WTC11 (cell line): ENCODE measurements around the gene PTPRN2. TPM values are rescaled to one million over a fixed set of nuclear protein-coding genes. Genes with fewer than 3 reads are reported as not detected.

ENCODE experiments used
- ATAC-seq: fragments of 200-7000 bp; cut with Tn5 transposase; 2 replicates; pipeline ENCODE4 v1.10.0; 2021; ENCODE audit warnings: mild to moderate bottlenecking, moderate library complexity
- CTCF ChIA-PET: fragments of 300-600 bp; sonication (Branson Sonifier 250); formaldehyde crosslinking; loops from one replicate; lab custom pipeline; 2021; ENCODE audit warnings: antibody characterized with exemption; lab: Charles Lee
- POLR2A ChIA-PET: fragments of 350-600 bp; sonication (Branson Sonifier 250); formaldehyde crosslinking; loops from one replicate; lab custom pipeline; 2021; ENCODE audit warnings: antibody characterized with exemption; lab: Charles Lee
- DNase-seq: peaks from one replicate; pipeline ENCODE4 v3.0.0; 2021; ENCODE audit warnings: low spot score
- H3K27ac Mint-ChIP-seq: 2 replicates; pipeline ENCODE4 v1.8.0; 2021; ENCODE audit warnings: mixed read lengths
- H3K27me3 Mint-ChIP-seq: 2 replicates; pipeline ENCODE4 v1.8.0; 2021; ENCODE audit warnings: low read depth, mild to moderate bottlenecking, moderate library complexity, mixed read lengths
- H3K36me3 Mint-ChIP-seq: 2 replicates; pipeline ENCODE4 v1.8.0; 2021; ENCODE audit warnings: mixed read lengths
- H3K4me1 Mint-ChIP-seq: 2 replicates; pipeline ENCODE4 v1.8.0; 2022; ENCODE audit warnings: mixed read lengths
- H3K4me3 Mint-ChIP-seq: 2 replicates; pipeline ENCODE4 v1.8.0; 2021; ENCODE audit warnings: mild to moderate bottlenecking, moderate library complexity, mixed read lengths
- H3K9me3 Mint-ChIP-seq: 2 replicates; pipeline ENCODE4 v1.8.0; 2021; ENCODE audit warnings: mixed read lengths
- CREM ChIP-seq: sonication (generic); formaldehyde crosslinking; IDR thresholded peaks from 2 replicates; pipeline ENCODE4 v1.8.1; 2022; ENCODE audit warnings: mild to moderate bottlenecking, missing genetic modification reagents, moderate library complexity
- CTCF ChIP-seq: fragments of 200-600 bp; IDR thresholded peaks from 2 replicates; pipeline ENCODE4 v1.8.0; 2022; ENCODE audit warnings: antibody characterized with exemption
- IRF2 ChIP-seq: sonication (generic); formaldehyde crosslinking; IDR thresholded peaks from 2 replicates; pipeline ENCODE4 v1.8.0; 2022; ENCODE audit warnings: low read depth, missing genetic modification reagents, borderline replicate concordance
- JAZF1 ChIP-seq: fragments of 250-450 bp; sonication (Bioruptor Pico); IDR thresholded peaks from 2 replicates; pipeline ENCODE4 v1.9.0; 2021; ENCODE audit warnings: moderate library complexity, mild to moderate bottlenecking, inconsistent platforms
- JUN ChIP-seq: sonication (generic); formaldehyde crosslinking; IDR thresholded peaks from 2 replicates; pipeline ENCODE4 v1.8.0; 2023; ENCODE audit warnings: mild to moderate bottlenecking, missing genetic modification reagents
- MYBL2 ChIP-seq: sonication (generic); formaldehyde crosslinking; IDR thresholded peaks from 2 replicates; pipeline ENCODE4 v1.8.1; 2023; ENCODE audit warnings: mild to moderate bottlenecking, moderate library complexity, missing genetic modification reagents
- NR2C2 ChIP-seq: sonication (generic); formaldehyde crosslinking; IDR thresholded peaks from 2 replicates; pipeline ENCODE4 v1.8.0; 2022; ENCODE audit warnings: mild to moderate bottlenecking, missing genetic modification reagents
- NR3C1 ChIP-seq: sonication (generic); formaldehyde crosslinking; conservative IDR thresholded peaks from 2 replicates; pipeline ENCODE4 v1.8.1; 2023; ENCODE audit warnings: low read depth, mild to moderate bottlenecking, missing genetic modification reagents
- OVOL2 ChIP-seq: fragments of 250-450 bp; sonication (Bioruptor Pico); IDR thresholded peaks from 2 replicates; pipeline ENCODE4 v1.9.0; 2021; ENCODE audit warnings: mild to moderate bottlenecking, borderline replicate concordance
- PREB ChIP-seq: sonication (generic); formaldehyde crosslinking; IDR thresholded peaks from 2 replicates; pipeline ENCODE4 v1.8.1; 2022; ENCODE audit warnings: mild to moderate bottlenecking, missing genetic modification reagents, moderate library complexity, borderline replicate concordance
- RORB ChIP-seq: fragments of 250-450 bp; sonication (Bioruptor Pico); IDR thresholded peaks from 2 replicates; pipeline ENCODE4 v1.9.0; 2021; ENCODE audit warnings: mild to moderate bottlenecking
- TEAD1 ChIP-seq: sonication (generic); formaldehyde crosslinking; IDR thresholded peaks from 2 replicates; pipeline ENCODE4 v1.8.0; 2022; ENCODE audit warnings: mild to moderate bottlenecking, missing genetic modification reagents
- ZBTB21 ChIP-seq: sonication (generic); formaldehyde crosslinking; IDR thresholded peaks from 2 replicates; pipeline ENCODE4 v1.8.1; 2023; ENCODE audit warnings: mild to moderate bottlenecking, missing genetic modification reagents, borderline replicate concordance
- ZNF121 ChIP-seq: sonication (generic); formaldehyde crosslinking; IDR thresholded peaks from 2 replicates; pipeline ENCODE4 v1.8.0; 2023; ENCODE audit warnings: missing genetic modification reagents
- ZNF317 ChIP-seq: sonication (generic); formaldehyde crosslinking; IDR thresholded peaks from 2 replicates; pipeline ENCODE4 v1.8.1; 2023; ENCODE audit warnings: low read depth, mild to moderate bottlenecking, moderate library complexity, missing genetic modification reagents, borderline replicate concordance
- ZNF416 ChIP-seq: fragments of 250-450 bp; sonication (Bioruptor Pico); IDR thresholded peaks from 2 replicates; pipeline ENCODE4 v1.9.0; 2021; ENCODE audit warnings: mild to moderate bottlenecking, inconsistent platforms
- ZNF671 ChIP-seq: fragments of 250-450 bp; sonication (Bioruptor Pico); IDR thresholded peaks from 2 replicates; pipeline ENCODE4 v1.8.0; 2021; ENCODE audit warnings: mild to moderate bottlenecking
- total RNA-seq: library from RNA; stranded (reverse); gene quantifications from 3 replicates; pipeline ENCODE4 v1.2.3, GENCODE V29; 2021
- TF ChIP-seq, protein P1 (sequence below): sonication (generic); formaldehyde crosslinking; IDR thresholded peaks from 2 replicates; pipeline ENCODE4 v1.8.0; 2023; ENCODE audit warnings: missing genetic modification reagents, mild to moderate bottlenecking, borderline replicate concordance
- TF ChIP-seq, protein P2 (sequence below): sonication (generic); formaldehyde crosslinking; IDR thresholded peaks from 2 replicates; pipeline ENCODE4 v1.8.1; 2022; ENCODE audit warnings: mild to moderate bottlenecking, moderate library complexity, missing genetic modification reagents
- TF ChIP-seq, protein P3 (sequence below): sonication (generic); formaldehyde crosslinking; IDR thresholded peaks from 2 replicates; pipeline ENCODE4 v1.8.1; 2022; ENCODE audit warnings: low read depth, mild to moderate bottlenecking, moderate library complexity, missing genetic modification reagents, borderline replicate concordance

The PTPRN2 gene
- total RNA-seq, 1 experiment from 2014 or later: 4.7 TPM

- no peak overlapping the region for H3K27ac Mint-ChIP-seq
- H3K4me1 Mint-ChIP-seq: peaks cover 20% of the 10 kb centered on the region
- CTCF ChIA-PET: interaction anchor here (1.0 to 1.4 kb wide), 4 partner anchors 14 to 428 kb away, joined by 3 to 6 read pairs (median 4); no protein-coding TSS in a partner anchor
- peaks cover 9% of the 10 kb centered on the region for H3K27me3 Mint-ChIP-seq
- TF ChIP-seq MYBL2 (CRISPR knock-in tag): no peak
- TF ChIP-seq, protein P1, sequence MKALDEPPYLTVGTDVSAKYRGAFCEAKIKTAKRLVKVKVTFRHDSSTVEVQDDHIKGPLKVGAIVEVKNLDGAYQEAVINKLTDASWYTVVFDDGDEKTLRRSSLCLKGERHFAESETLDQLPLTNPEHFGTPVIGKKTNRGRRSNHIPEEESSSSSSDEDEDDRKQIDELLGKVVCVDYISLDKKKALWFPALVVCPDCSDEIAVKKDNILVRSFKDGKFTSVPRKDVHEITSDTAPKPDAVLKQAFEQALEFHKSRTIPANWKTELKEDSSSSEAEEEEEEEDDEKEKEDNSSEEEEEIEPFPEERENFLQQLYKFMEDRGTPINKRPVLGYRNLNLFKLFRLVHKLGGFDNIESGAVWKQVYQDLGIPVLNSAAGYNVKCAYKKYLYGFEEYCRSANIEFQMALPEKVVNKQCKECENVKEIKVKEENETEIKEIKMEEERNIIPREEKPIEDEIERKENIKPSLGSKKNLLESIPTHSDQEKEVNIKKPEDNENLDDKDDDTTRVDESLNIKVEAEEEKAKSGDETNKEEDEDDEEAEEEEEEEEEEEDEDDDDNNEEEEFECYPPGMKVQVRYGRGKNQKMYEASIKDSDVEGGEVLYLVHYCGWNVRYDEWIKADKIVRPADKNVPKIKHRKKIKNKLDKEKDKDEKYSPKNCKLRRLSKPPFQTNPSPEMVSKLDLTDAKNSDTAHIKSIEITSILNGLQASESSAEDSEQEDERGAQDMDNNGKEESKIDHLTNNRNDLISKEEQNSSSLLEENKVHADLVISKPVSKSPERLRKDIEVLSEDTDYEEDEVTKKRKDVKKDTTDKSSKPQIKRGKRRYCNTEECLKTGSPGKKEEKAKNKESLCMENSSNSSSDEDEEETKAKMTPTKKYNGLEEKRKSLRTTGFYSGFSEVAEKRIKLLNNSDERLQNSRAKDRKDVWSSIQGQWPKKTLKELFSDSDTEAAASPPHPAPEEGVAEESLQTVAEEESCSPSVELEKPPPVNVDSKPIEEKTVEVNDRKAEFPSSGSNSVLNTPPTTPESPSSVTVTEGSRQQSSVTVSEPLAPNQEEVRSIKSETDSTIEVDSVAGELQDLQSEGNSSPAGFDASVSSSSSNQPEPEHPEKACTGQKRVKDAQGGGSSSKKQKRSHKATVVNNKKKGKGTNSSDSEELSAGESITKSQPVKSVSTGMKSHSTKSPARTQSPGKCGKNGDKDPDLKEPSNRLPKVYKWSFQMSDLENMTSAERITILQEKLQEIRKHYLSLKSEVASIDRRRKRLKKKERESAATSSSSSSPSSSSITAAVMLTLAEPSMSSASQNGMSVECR (CRISPR knock-in tag): no peak
- TF ChIP-seq NR3C1: no peak
- TF ChIP-seq NR2C2 (CRISPR knock-in tag): no peak
- H3K4me3 Mint-ChIP-seq: no peak overlapping the region
- H3K9me3 Mint-ChIP-seq: no peaks in the 10 kb centered on the region
- H3K36me3 Mint-ChIP-seq: no peaks in the 10 kb centered on the region
- POLR2A ChIA-PET: no interaction called here
- no peak for ATAC-seq
- no peak for DNase-seq
Observed at GRCh38 chr7:158548726-158549125, 38.9 kb downstream of the PTPRN2 start.

GRCh38 chr7:158547817-158548216 lies 39.8 kb downstream of the PTPRN2 start:
- POLR2A ChIA-PET: no interaction called here
- no peak for ATAC-seq
- Mint-ChIP-seq H3K27me3 (peaks cover 8% of the 10 kb centered on the region), H3K4me1 (peaks cover 20% of the 10 kb centered on the region)
- no peak for TF ChIP-seq JUN (CRISPR knock-in tag)
- no peak for TF ChIP-seq PREB (CRISPR knock-in tag)
- no peak for TF ChIP-seq ZNF671 (CRISPR knock-in tag)
- no peak for TF ChIP-seq JAZF1 (CRISPR knock-in tag)
- TF ChIP-seq, protein P2, sequence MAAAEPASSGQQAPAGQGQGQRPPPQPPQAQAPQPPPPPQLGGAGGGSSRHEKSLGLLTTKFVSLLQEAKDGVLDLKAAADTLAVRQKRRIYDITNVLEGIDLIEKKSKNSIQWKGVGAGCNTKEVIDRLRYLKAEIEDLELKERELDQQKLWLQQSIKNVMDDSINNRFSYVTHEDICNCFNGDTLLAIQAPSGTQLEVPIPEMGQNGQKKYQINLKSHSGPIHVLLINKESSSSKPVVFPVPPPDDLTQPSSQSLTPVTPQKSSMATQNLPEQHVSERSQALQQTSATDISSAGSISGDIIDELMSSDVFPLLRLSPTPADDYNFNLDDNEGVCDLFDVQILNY (CRISPR knock-in tag): no peak
- TF ChIP-seq TEAD1 (CRISPR knock-in tag): no peak
- no peak for TF ChIP-seq ZBTB21 (CRISPR knock-in tag)
- no peak for TF ChIP-seq CTCF
- no peak for TF ChIP-seq OVOL2 (CRISPR knock-in tag)
- TF ChIP-seq ZNF416 (CRISPR knock-in tag): no peak
- no peak for TF ChIP-seq IRF2 (CRISPR knock-in tag)
- no peak for TF ChIP-seq RORB (CRISPR knock-in tag)
- no peak for TF ChIP-seq NR2C2 (CRISPR knock-in tag)
- TF ChIP-seq ZNF121 (CRISPR knock-in tag): no peak
- no peak for TF ChIP-seq CREM (CRISPR knock-in tag)
- TF ChIP-seq, protein P3, sequence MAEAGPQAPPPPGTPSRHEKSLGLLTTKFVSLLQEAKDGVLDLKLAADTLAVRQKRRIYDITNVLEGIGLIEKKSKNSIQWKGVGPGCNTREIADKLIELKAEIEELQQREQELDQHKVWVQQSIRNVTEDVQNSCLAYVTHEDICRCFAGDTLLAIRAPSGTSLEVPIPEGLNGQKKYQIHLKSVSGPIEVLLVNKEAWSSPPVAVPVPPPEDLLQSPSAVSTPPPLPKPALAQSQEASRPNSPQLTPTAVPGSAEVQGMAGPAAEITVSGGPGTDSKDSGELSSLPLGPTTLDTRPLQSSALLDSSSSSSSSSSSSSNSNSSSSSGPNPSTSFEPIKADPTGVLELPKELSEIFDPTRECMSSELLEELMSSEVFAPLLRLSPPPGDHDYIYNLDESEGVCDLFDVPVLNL: no peak
- no peak for TF ChIP-seq ZNF317 (CRISPR knock-in tag)
- TF ChIP-seq, all 79 proteins: peak for 0
- CTCF ChIA-PET: no interaction called here
- H3K9me3 Mint-ChIP-seq: no peaks in the 10 kb centered on the region
- no peak overlapping the region for H3K27ac Mint-ChIP-seq
- H3K4me3 Mint-ChIP-seq: no peak overlapping the region
- DNase-seq: no peak
- H3K36me3 Mint-ChIP-seq: no peaks in the 10 kb centered on the region
